GM21381 (cell line): ENCODE data around the gene EIF4ENIF1.
"Not testable (repeated sequence)": the region's sequence is repeated elsewhere in the genome, so short reads cannot be mapped to it uniquely, and the experiment has no call there.

ENCODE experiments used
- ATAC-seq: cut with Tn5 transposase; IDR thresholded peaks from one replicate; pipeline ENCODE4 v1.9.1; 2021; ENCODE audit warnings: mild to moderate bottlenecking, moderate library complexity; ENCODE audit not compliant: unreplicated experiment

Gene EIF4ENIF1

DNA sequence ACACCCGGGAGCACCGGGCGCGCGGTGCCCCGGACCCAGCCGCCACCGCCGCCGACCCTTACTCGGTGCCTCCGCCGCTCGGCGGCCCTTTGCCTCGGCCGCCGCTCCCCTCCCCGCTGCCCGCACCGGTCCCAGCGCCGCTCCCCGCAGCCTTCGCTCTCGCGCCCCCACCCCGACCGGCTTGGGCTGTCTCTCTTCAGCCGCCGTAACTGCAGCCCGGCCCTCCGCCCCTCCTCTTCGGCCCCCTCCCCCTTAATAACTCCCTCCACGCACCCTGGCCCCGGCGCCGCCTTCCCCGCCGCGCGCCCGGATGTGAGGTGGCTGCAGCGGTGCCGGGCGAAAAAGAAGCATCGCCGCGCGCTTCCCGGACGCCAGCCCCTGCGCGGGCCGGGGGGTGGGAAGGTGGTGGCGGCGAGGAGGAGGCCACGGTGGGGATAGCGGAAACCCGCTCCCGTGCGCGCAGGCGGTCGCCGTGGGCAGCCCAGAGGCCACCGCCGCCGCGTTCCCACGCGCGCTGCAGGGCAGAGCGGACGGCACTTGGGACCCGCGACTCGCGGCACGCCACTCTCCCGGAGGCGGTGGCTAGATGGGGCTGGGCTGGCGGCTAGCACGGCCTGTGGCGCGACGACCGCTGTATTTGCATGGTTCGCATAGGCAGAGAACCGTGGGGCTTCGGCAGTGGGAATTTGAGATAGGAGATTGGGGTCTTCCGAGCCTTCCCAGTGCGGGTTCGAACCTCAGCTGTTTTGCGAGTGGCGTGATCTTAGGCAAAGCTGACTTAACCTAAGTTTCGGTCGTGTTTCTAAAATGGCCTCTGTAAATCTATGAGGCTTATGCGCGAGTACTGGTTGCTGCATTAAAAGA is at the start of gene EIF4ENIF1:
EIF4ENIF1 (minus strand) TSS at position 211 of the 864 bp plus-strand sequence. CDS start 1,124 bp downstream, outside the sequence.
- ATAC-seq = peak; percentile 35

DNA sequence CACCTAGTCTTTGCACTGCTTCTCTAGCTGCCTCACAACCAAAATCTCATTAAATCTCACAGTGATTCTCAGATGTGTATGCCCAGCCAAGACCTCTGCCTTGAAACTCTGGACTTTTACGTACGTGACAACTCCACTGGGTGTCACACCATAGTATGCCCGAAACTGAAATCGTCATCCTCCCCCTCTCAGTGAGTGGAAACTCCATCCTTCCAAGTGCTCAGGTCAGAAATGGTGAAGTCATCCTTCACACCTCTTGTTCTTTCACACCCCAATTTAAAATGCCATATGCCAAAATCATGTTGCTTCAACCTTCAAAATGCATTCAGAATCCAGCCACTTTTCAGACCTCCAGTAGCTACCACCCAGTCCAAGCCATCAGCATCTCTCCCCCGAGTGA is 49.2 kb upstream of the EIF4ENIF1 start:
- peak; percentile 48 for ATAC-seq

- ATAC-seq = peak; percentile 58
Observed at GRCh38 chr22:31537019-31537535, 47.4 kb upstream of the EIF4ENIF1 start.

DNA sequence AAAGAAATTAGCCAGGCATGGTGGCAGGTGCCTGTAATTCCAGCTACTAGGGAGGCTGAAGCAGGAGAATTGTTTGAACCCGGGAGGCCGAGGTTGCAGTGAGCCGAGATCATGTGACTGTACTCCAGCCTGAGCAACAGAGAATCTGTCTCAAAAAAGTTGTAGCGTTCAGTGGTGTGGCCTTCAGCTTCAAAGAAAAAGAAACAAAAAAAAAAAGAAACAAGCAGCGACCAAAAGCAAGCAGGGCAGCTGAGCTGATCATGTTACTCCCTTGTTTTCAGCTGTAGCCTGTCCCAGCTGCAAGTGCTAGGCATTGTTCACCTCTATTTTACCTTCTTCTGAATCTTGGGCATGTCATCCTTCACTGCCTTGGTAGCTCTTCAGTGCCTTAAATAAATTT is 43.7 kb upstream of the EIF4ENIF1 start:
- ATAC-seq = no peak

DNA sequence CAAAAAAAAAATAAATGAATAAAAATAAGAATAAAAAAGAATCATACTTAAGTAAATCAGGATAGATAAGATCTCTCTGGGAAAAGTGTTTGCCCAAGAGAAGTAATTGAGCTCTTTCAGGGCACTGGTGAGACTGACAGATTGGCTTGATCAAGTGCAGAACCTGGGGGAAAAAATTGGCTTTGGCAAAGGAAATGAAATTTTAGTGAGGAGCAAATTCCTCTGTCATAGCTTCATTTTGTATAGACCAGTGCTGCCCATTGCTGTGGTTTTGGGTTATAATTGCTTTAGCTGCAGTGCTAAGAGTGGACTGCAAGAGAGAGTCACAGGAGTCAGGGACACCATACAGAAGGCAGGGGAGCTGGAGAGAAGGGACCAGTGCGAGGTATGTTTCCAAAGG is 42.4 kb upstream of the EIF4ENIF1 start:
- no peak for ATAC-seq

DNA sequence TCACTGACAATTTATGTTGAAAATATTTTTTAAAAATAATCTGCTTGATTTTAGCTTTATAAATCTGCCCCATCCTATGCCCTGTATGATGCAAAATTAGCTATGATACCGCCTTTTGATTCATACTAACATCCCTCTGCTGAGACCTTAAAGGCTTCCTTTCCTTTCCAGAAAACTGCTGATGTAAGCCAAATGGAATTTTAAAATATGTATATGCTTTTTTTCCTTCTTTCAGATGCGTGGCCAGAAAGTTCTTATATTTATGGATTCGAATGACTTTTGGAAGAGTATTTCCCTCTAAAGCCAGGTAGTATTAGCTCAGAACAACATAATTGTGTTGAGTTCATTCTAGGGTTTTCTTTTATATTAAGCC is 41.2 kb upstream of the EIF4ENIF1 start:
- ATAC-seq = no peak

DNA sequence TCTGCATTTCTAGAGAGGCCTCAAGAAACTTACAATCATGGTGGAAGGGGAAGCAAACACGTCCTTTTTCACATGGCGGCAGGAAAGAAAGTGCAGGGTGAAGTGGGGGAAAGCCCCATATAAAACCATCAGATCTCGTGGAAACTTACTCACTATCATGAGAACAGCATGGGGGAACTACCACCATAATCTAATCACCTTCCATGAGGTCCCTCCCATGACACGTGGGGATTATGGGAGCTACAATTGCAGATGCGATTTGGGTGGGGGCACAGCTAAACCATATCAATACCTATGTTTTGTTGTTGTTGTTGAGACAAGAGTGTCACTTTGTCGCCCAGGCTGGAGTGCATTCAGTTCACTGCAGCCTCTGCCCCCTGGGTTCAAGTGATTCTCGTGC is 36.6 kb upstream of the EIF4ENIF1 start:
- ATAC-seq = no peak

- not testable (repeated sequence) for ATAC-seq
Observed at GRCh38 chr22:31524132-31524531, 34.5 kb upstream of the EIF4ENIF1 start.

GRCh38 chr22:31520051-31520450 is 30.4 kb upstream of the EIF4ENIF1 start:
- ATAC-seq = no peak

DNA sequence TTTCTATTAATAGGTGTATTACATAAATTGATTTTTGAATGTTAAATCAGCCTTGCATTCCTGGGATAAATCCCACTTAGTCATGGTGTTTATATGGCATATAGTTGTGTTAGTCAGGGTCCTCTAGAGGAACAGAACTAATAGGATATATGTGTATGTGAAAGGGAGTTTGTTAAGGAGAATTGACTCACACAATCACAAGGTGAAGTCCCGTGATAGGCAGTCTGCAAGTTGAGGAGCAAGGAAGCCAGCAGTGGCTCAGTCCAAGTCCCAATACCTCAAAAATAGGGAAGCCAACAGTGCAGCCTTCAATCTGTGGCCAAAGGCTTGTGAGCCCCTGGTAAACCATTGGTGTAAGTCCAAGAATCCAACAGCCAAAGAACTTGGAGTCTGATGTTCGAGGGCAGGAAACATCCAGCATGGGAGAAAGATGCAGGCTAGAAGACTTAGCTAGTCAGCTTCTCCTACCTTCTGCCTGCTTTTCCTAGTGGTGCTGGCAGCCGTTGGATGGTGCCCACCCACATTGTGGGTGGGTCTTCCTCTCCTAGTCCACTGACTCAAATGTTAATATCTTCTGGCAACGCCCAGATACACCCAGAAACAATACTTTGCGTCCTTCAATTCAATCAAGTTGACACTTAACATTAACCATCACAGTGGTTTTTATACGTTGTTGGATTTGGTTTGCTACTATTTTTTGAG is 19.6 kb upstream of the EIF4ENIF1 start:
- ATAC-seq = no peak

GRCh38 chr22:31508536-31508935 is 18.9 kb upstream of the EIF4ENIF1 start:
- ATAC-seq = no peak

GRCh38 chr22:31507517-31507916 is 17.9 kb upstream of the EIF4ENIF1 start:
- not testable (repeated sequence) for ATAC-seq

DNA sequence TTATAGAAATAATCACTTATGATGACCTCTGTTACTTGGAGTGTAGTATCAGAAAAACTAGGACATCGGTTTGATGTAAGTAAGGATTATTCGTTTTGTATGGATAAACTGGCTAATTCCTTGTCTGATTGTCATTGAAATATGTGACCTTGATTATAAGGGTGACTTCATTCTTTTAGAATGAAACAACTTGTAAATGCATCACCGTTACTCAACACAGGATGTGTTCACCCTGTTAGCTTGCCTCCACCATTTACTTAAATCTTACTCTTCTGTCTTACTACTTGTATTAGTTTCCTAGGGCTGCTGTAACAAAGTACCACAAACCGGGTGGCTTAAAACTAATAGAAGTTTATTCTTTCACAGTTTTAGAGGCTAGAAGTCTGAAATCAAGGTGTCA is 14.6 kb upstream of the EIF4ENIF1 start:
- no peak for ATAC-seq

DNA sequence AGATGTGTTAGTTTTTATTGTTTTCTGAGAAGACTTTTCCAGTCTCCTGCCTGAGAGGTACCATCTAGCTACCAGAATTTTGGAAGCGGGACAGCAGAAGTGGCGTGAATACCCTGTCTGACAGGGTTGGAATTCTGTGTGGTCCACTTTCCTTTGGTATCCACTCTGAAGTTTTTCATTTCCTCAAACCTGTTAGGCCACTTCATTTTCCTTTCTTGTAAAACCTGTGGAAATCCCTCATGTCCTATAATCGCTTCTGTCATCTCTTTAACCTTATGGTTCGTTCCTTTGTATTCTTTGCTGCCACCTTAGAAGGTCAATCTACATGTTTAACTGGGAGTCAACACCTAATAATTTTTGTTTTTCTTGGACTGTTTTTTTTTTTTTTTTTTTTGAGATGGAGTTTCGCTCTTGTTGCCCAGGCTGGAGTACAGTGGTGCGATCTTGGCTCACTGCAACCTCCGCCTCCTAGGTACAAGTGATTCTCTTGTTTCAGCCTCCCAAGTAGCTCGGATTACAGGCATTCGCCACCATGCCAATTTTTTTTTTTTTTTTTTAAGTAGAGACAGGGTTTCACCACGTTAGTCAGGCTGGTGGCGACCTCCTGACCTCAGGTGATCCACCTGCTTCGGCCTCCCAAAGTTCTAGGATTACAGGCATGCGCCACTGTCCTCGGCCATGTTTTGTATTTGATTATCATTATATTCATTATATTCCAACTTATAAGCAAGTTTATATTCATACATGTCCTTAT is 13.7 kb upstream of the EIF4ENIF1 start:
- no peak for ATAC-seq

DNA sequence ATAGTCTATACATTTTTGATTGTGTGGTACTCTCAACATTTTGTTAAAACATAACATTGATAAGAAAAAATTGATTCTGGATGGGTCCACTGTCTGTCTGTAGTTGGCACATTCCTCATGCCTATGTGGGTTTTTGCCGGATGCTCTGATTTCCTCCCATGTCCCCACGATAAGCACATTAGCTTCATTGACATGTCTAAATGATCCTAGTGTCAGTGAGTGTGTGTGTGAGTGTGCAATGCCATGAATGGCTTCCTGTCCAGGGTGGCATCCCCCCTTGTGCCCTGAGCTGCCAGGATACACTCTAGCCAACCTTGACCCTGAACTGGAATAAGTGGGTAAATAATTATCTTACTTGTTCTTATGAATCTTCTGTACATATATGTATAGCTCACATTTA is 12.1 kb upstream of the EIF4ENIF1 start:
- no peak for ATAC-seq

GRCh38 chr22:31497148-31497938 is 7.7 kb upstream of the EIF4ENIF1 start:
- ATAC-seq = no peak

- ATAC-seq = no peak
Observed at GRCh38 chr22:31496735-31497146, 7.1 kb upstream of the EIF4ENIF1 start.

DNA sequence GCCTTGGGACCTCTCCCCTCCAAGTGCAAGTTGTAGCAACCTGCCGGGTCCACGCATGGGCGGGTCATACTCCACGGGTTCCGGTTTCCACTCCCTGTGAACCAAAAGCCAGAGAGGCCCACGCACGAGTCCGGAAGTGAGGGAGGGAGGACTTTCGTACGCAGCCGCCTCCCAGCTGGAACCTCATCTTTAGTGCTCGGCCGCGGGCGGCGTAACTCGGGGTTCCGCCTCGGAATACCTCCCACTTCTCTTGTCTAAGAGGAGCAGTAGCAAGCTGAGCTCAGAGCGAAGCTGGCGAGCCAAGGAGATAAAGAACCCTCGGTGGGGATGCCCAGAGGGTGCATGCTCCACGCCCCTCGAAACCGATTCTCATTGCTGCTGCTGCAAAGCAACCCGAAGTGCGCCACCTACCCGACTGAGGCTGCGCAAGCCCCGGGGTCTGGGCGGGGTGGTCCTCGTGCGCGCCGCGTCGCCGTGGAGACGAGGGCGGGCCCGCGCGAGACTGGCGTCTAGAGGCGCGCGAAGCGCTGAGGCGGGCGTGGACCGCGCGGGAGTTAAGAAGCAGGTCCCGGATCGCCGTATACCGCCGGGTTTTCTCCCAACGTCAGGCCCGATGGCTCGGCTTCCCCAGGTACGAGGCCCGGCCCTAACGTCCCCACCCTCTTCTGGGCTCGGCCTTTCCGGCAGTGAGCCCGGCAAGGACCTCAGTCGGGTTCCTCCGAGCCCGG is 6.5 kb upstream of the EIF4ENIF1 start, which contains the start of gene SFI1:
SFI1 (plus strand) TSS at position 530 of the 728 bp plus-strand sequence. CDS start 11,749 bp downstream, outside the sequence.
- ATAC-seq = peak; percentile 76

DNA sequence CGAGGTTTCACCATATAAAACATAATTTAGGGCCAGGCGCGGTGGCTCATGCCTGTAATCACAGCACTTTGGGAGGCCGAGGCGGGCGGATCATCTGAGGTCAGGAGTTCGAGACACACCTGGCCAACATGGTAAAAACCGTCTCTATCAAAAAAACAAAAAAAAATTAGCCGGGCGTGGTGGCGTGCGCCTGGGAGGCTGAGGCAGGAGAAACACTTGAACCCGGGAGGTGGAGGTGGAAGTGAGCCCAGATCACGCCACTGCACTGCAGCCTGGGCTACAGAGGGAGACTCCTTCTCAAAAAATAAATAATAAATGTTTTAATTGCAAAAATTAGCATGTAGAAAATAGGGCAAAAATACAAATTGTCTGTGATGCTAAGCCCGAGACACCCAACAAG is 5.7 kb upstream of the EIF4ENIF1 start:
- no peak for ATAC-seq

- not testable (repeated sequence) for ATAC-seq
Observed at GRCh38 chr22:31493355-31493754, 3.7 kb upstream of the EIF4ENIF1 start.
